Stimulated activated memory B cell treated with anti-CD40 and anti-IgM and Interleukin-4, amounts not matched to agents 10 μg/mL and 1 μg/mL and 100 μg/mL, for 72 hours (primary cell): ENCODE measurements around the gene CREB5.
"Not testable (repeated sequence)": the region's sequence is repeated elsewhere in the genome, so short reads cannot be mapped to it uniquely, and the experiment has no call there.

ENCODE experiments used
- ATAC-seq: fragments of 150-1000 bp; cut with Tn5 transposase; 2 replicates; pipeline ENCODE4 v1.10.0; 2021
- H3K27ac Mint-ChIP-seq: one replicate; pipeline ENCODE4 v1.8.0; 2022; ENCODE audit warnings: mild to moderate bottlenecking, mixed read lengths
- H3K27me3 Mint-ChIP-seq: one replicate; pipeline ENCODE4 v1.8.0; 2022; ENCODE audit warnings: mixed read lengths
- H3K36me3 Mint-ChIP-seq: one replicate; pipeline ENCODE4 v1.8.0; 2022; ENCODE audit warnings: mixed read lengths
- H3K4me1 Mint-ChIP-seq: one replicate; pipeline ENCODE4 v1.8.0; 2022; ENCODE audit warnings: mixed read lengths
- H3K4me3 Mint-ChIP-seq: one replicate; pipeline ENCODE4 v1.8.0; 2022; ENCODE audit warnings: mild to moderate bottlenecking, moderate library complexity, mixed read lengths
- H3K9me3 Mint-ChIP-seq: one replicate; pipeline ENCODE4 v1.8.0; 2022; ENCODE audit warnings: mixed read lengths

Gene CREB5

GRCh38 chr7:28591725-28592349 is 179.5 kb downstream of the CREB5 start:
- peaks cover 9% of the 10 kb centered on the region for H3K4me1 Mint-ChIP-seq
- no peak for ATAC-seq
- H3K27me3 Mint-ChIP-seq, result no peaks in the 10 kb centered on the region
- no peaks in the 10 kb centered on the region for H3K36me3 Mint-ChIP-seq
- H3K9me3 Mint-ChIP-seq, result no peaks in the 10 kb centered on the region
- H3K4me3 Mint-ChIP-seq, result no peak overlapping the region
- H3K27ac Mint-ChIP-seq, result peak overlapping the region; percentile 15

GRCh38 chr7:28592861-28593260 is 180.5 kb downstream of the CREB5 start:
- Mint-ChIP-seq H3K4me1 (peaks cover 9% of the 10 kb centered on the region), H3K27ac (no peak overlapping the region), H3K4me3 (no peak overlapping the region), H3K36me3 (no peaks in the 10 kb centered on the region), H3K27me3 (no peaks in the 10 kb centered on the region), H3K9me3 (no peaks in the 10 kb centered on the region)
- ATAC-seq, result no peak

GRCh38 chr7:28595076-28595475 is 182.8 kb downstream of the CREB5 start:
- Mint-ChIP-seq H3K9me3 (no peaks in the 10 kb centered on the region), H3K4me3 (no peak overlapping the region), H3K4me1 (peaks cover 9% of the 10 kb centered on the region), H3K27ac (no peak overlapping the region), H3K27me3 (no peaks in the 10 kb centered on the region), H3K36me3 (no peaks in the 10 kb centered on the region)
- ATAC-seq, result no peak

GRCh38 chr7:28595801-28596200 is 183.5 kb downstream of the CREB5 start:
- Mint-ChIP-seq H3K4me1 (peaks cover 8% of the 10 kb centered on the region), H3K36me3 (no peaks in the 10 kb centered on the region), H3K9me3 (no peaks in the 10 kb centered on the region), H3K27ac (no peak overlapping the region), H3K4me3 (no peak overlapping the region), H3K27me3 (no peaks in the 10 kb centered on the region)
- no peak for ATAC-seq

- Mint-ChIP-seq H3K4me1 (peaks cover 2% of the 10 kb centered on the region), H3K4me3 (no peak overlapping the region), H3K9me3 (no peaks in the 10 kb centered on the region), H3K36me3 (no peaks in the 10 kb centered on the region), H3K27ac (no peak overlapping the region), H3K27me3 (no peaks in the 10 kb centered on the region)
- ATAC-seq, result no peak
Measured at GRCh38 chr7:28596245-28596935, 184.1 kb downstream of the CREB5 start.

- no peak overlapping the region for H3K27ac Mint-ChIP-seq
- no peak for ATAC-seq
- H3K4me3 Mint-ChIP-seq, result no peak overlapping the region
- no peaks in the 10 kb centered on the region for H3K9me3 Mint-ChIP-seq
- H3K27me3 Mint-ChIP-seq, result no peaks in the 10 kb centered on the region
- H3K36me3 Mint-ChIP-seq, result no peaks in the 10 kb centered on the region
- H3K4me1 Mint-ChIP-seq, result no peaks in the 10 kb centered on the region
Measured at GRCh38 chr7:28597284-28597683, 185.0 kb downstream of the CREB5 start.

- not testable (repeated sequence) for H3K4me3 Mint-ChIP-seq, ATAC-seq, H3K36me3 Mint-ChIP-seq, H3K27ac Mint-ChIP-seq, H3K27me3 Mint-ChIP-seq, H3K9me3 Mint-ChIP-seq, H3K4me1 Mint-ChIP-seq
Measured at GRCh38 chr7:28598037-28598436, 185.7 kb downstream of the CREB5 start.

- Mint-ChIP-seq H3K36me3 (no peaks in the 10 kb centered on the region), H3K4me1 (no peaks in the 10 kb centered on the region), H3K4me3 (no peak overlapping the region), H3K27ac (no peak overlapping the region), H3K9me3 (no peaks in the 10 kb centered on the region), H3K27me3 (no peaks in the 10 kb centered on the region)
- no peak for ATAC-seq
Measured at GRCh38 chr7:28598586-28598985, 186.3 kb downstream of the CREB5 start.

- Mint-ChIP-seq H3K36me3 (no peaks in the 10 kb centered on the region), H3K27me3 (no peaks in the 10 kb centered on the region), H3K4me3 (no peak overlapping the region), H3K27ac (no peak overlapping the region), H3K4me1 (no peaks in the 10 kb centered on the region), H3K9me3 (no peaks in the 10 kb centered on the region)
- no peak for ATAC-seq
Measured at GRCh38 chr7:28599411-28599810, 187.1 kb downstream of the CREB5 start.

- Mint-ChIP-seq H3K36me3 (no peaks in the 10 kb centered on the region), H3K4me3 (no peak overlapping the region), H3K4me1 (no peaks in the 10 kb centered on the region), H3K27ac (no peak overlapping the region), H3K9me3 (no peaks in the 10 kb centered on the region), H3K27me3 (peaks cover 7% of the 10 kb centered on the region)
- ATAC-seq, result no peak
Measured at GRCh38 chr7:28602282-28602681, 190.0 kb downstream of the CREB5 start.

GRCh38 chr7:28605427-28606085 is 193.2 kb downstream of the CREB5 start:
- ATAC-seq, result no peak
- Mint-ChIP-seq H3K9me3 (no peaks in the 10 kb centered on the region), H3K27ac (no peak overlapping the region), H3K4me3 (no peak overlapping the region), H3K4me1 (no peaks in the 10 kb centered on the region), H3K27me3 (peaks cover 21% of the 10 kb centered on the region), H3K36me3 (no peaks in the 10 kb centered on the region)

GRCh38 chr7:28606421-28606820 is 194.1 kb downstream of the CREB5 start:
- Mint-ChIP-seq H3K9me3 (no peaks in the 10 kb centered on the region), H3K27me3 (peaks cover 27% of the 10 kb centered on the region), H3K4me3 (no peak overlapping the region), H3K36me3 (no peaks in the 10 kb centered on the region), H3K4me1 (no peaks in the 10 kb centered on the region), H3K27ac (no peak overlapping the region)
- no peak for ATAC-seq

- no peaks in the 10 kb centered on the region for H3K9me3 Mint-ChIP-seq
- H3K27ac Mint-ChIP-seq, result no peak overlapping the region
- no peaks in the 10 kb centered on the region for H3K36me3 Mint-ChIP-seq
- H3K4me1 Mint-ChIP-seq, result no peaks in the 10 kb centered on the region
- H3K27me3 Mint-ChIP-seq, result peaks cover 27% of the 10 kb centered on the region
- ATAC-seq, result no peak
- H3K4me3 Mint-ChIP-seq, result no peak overlapping the region
Measured at GRCh38 chr7:28607855-28608193, 195.5 kb downstream of the CREB5 start.

GRCh38 chr7:28608237-28608656 is 195.9 kb downstream of the CREB5 start:
- ATAC-seq, result no peak
- H3K9me3 Mint-ChIP-seq, result no peaks in the 10 kb centered on the region
- no peaks in the 10 kb centered on the region for H3K36me3 Mint-ChIP-seq
- no peak overlapping the region for H3K27ac Mint-ChIP-seq
- H3K27me3 Mint-ChIP-seq, result peaks cover 27% of the 10 kb centered on the region
- no peaks in the 10 kb centered on the region for H3K4me1 Mint-ChIP-seq
- no peak overlapping the region for H3K4me3 Mint-ChIP-seq

GRCh38 chr7:28608731-28609130 is 196.4 kb downstream of the CREB5 start:
- H3K27ac Mint-ChIP-seq, result no peak overlapping the region

GRCh38 chr7:28609608-28610007 is 197.3 kb downstream of the CREB5 start:
- H3K27ac Mint-ChIP-seq, result no peak overlapping the region
- no peaks in the 10 kb centered on the region for H3K4me1 Mint-ChIP-seq
- H3K4me3 Mint-ChIP-seq, result no peak overlapping the region
- no peaks in the 10 kb centered on the region for H3K9me3 Mint-ChIP-seq
- H3K36me3 Mint-ChIP-seq, result no peaks in the 10 kb centered on the region
- peaks cover 27% of the 10 kb centered on the region for H3K27me3 Mint-ChIP-seq
- no peak for ATAC-seq

More at GRCh38 chr7:28608731-28609130, 196.4 kb downstream of the CREB5 start:
- Mint-ChIP-seq H3K36me3 (no peaks in the 10 kb centered on the region), H3K4me3 (no peak overlapping the region), H3K4me1 (no peaks in the 10 kb centered on the region), H3K9me3 (no peaks in the 10 kb centered on the region), H3K27me3 (peaks cover 27% of the 10 kb centered on the region)
- ATAC-seq, result no peak
